ENCODE measurements around the gene SMC4. TPM values are rescaled to one million over a fixed set of nuclear protein-coding genes. Genes with fewer than 3 reads are reported as not detected.

The SMC4 gene
- total RNA-seq, 1 donor from 2014 or later: 72.6 TPM

DNA sequence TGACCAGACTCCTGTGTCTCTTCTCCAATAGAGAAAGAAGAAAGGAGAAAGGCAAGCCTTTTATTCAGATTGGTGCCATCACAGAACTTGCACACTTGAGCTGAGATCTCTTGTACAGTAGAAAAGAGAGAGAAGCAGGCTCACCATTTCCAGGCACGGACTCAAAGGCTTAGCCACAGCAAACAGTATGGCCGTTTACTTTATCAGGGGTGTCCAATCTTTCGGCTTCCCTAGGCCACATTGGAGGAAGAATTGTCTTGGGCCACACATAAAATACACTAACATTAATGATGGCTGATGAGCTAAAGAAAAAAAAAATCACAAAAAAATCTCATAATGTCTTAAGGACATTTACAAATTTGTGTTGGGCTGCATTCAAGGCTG lies 5.4 kb upstream of the SMC4 start:
- no peak for DNase-seq (ENCODE audit: low read depth, low spot score)

DNA sequence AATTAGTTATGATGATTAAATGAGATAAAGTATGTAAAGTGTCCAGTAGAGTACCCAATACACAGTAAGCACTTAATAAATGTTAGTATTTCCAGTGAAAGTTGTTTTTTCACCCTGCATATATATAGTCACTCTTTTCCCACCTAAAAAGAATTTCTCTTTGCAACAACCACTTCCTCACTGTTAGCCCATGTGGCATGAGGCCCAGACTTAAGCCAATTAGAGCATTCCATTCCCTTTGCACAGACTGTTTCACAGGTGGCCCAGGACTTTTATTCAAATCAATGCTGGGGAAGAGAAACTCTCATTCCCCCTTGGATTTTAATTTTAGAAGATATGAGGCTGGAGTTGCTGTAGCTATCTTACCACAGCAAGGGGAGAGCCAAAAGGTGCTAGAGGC lies 4.2 kb upstream of the SMC4 start:
- DNase-seq (ENCODE audit: low read depth, low spot score): no peak

DNA sequence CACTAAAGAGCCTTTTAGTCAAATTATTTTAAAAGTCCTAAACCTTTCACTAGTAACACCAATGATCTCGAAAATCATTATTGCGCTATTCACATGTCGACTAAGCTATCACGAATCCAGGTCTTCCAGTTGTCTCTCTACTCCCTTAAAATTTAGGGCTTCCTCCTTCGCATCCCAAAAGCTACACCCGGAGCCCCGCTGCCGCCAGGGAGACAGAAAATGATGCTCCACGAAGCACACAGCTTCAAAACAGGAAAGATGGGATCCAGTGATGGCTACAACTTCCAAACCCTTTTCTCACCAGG lies 678 bp upstream of the SMC4 start:
- DNase-seq (ENCODE audit: low read depth, low spot score): no peak

DNA sequence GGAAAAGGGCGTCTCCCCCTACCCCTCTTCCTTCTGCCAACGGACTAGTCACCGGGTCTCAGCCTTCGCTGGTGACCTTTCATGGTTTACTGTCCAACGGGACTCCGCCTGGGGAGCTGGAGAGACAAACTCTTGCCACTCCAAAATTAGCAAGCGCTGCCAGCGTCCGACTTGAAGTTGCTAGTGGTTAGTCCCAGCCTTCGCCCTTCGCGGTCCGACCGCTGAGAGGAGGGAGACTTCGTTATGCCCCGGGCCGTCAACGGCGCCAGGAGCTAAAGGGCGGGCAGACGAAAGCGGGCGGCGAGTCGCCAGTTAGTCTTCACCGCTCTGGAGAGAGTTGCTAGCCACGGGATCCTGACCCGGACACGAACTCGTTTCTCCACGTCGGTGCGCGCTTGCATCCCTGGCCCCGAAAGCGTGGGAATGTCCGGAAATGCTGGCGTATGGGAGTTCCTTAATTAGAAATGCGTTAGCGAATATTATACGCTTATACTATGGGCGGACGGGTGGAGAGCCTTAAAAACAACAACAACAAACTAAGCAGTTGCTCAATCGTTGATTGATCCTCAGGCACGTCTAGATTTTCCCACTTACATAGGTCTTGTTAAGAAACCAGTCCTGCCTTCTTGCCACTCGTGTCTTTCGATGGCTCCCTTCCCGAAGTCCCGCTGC lies 716 bp downstream of the SMC4 start:
- DNase-seq (ENCODE audit: low read depth, low spot score): no peak

DNA sequence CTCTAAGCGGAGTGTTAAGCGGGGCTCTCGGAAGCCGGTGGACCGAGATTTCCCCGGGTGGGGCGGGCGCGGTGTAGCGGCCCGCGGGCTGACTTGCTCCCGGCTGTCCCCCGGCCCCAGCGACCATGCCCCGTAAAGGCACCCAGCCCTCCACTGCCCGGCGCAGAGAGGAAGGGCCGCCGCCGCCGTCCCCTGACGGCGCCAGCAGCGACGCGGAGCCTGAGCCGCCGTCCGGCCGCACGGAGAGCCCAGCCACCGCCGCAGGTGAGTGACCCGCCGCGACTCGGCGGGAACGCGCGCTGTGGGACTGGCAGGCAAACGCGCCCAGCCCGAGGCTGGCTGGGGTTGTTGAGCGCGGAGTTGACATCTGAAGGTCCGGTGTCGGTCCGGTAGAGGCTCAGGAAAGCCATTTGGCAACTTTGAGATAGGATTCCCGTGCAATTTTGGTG lies 1.3 kb downstream of the SMC4 start:
- DNase-seq (ENCODE audit: low read depth, low spot score): no peak

DNA sequence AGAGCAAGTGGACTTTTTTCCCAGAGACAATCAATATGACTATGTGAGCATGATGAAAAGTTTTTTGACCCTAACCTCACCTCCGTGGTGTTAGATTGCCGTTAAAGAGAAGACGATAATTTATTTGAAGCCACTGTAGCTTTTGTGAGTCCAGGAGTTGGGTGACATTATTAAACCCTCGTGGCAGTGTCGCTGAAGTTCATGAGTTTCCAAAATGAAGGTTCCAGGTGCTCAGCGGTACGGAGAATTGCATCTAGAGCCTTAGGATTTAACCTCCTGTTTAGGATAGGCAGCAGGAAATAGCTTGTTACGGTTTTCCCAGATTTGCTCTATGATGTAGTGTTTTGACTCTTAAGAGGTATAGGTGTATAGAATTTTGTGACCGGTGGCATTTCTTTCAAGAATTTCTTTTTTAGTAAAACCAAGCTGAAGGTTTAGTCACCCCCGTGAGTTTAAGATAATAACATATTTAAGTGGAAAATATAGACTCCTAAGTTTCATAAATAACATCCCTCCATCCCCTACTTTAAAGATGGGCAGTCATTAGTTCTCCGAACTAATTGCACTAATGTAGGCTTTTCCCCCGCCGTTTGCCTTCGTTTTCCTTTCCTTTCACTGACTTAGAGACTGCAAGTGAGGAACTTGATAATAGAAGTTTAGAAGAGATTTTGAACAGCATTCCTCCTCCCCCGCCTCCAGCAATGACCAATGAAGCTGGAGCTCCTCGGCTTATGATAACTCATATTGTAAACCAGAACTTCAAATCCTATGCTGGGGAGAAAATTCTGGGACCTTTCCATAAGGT lies 2.0 kb downstream of the SMC4 start:
- DNase-seq (ENCODE audit: low read depth, low spot score): no peak

DNA sequence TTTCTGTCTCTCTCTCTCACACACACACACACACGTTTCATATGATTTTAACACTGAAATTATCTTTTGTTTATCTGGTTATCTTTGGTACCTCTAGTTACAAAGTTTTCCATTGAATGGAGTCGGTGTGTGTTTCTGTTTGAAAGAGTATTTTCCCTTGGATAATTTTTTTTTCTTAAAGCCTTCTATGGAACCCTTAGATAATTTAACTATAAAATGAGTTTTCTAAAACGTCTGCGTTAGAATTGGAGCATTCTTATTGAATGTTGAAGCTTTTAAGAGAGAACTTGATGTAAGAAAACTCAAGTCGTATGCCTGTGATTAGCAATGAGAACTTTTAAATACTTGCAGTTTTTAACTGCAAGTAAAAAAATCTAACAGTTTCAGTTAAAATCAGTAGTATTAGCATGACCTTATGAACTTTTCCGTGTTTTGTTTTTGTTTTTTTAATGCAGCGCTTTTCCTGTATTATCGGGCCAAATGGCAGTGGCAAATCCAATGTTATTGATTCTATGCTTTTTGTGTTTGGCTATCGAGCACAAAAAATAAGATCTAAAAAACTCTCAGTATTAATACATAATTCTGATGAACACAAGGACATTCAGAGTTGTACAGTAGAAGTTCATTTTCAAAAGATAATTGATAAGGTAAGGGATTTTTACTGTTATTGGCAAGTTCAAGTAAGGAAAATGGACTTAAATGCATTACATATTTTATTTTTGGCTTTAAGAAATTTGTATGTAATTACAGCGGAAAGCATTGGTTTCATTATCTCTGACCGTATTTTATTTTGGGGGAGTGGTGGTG lies 3.0 kb downstream of the SMC4 start:
- DNase-seq (ENCODE audit: low read depth, low spot score): no peak

DNA sequence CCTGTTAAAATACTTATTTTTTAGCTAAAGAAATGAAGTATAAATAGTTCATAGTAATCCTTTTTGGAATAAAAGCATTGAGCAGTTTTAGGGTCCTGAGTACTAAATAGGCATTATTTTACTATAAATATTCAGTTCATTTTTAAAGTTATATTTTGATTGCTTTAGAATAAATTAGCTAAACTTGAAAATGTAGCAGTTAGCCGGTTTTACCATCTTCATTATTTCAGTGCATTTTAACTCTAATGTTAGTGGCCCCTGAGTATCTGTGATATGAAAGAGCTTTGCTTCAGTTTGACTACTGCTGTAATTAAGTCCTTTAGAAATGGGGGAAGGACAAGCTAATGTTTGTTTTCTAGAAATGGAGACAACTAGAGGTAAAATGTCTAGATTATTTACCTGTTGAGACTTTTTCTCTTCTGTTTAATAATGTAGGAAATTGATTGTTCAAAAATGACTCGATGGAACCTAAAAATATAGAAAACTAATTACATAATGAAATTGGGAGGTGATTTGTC lies 3.6 kb downstream of the SMC4 start:
- no peak for DNase-seq (ENCODE audit: low read depth, low spot score)

DNA sequence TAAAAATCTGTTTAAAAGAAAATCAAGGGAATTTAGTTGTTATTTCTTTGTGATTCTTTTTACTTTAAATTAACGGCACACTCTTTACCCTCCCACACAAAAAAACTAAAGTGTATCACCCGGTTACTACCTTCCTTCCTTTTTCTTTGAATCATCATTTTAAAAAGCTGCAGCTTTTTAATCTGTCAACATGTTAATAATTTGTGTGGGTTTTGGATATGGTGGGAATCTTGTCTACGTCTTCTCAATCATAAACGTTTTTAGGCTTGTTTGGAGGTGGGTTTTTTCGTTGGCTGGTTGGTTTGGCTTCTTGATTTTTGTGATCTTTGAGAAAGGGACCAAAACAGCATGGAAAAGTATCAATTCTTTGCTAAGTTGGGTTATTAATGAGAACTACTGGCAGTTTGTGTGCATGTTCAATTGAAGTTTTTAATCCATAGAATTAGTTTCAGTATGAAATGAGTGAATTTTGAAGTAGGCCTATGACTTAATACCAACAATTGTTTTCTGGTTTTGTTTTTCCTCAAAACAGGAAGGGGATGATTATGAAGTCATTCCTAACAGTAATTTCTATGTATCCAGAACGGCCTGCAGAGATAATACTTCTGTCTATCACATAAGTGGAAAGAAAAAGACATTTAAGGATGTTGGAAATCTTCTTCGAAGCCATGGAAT lies 4.5 kb downstream of the SMC4 start:
- no peak for DNase-seq (ENCODE audit: low read depth, low spot score)

DNA sequence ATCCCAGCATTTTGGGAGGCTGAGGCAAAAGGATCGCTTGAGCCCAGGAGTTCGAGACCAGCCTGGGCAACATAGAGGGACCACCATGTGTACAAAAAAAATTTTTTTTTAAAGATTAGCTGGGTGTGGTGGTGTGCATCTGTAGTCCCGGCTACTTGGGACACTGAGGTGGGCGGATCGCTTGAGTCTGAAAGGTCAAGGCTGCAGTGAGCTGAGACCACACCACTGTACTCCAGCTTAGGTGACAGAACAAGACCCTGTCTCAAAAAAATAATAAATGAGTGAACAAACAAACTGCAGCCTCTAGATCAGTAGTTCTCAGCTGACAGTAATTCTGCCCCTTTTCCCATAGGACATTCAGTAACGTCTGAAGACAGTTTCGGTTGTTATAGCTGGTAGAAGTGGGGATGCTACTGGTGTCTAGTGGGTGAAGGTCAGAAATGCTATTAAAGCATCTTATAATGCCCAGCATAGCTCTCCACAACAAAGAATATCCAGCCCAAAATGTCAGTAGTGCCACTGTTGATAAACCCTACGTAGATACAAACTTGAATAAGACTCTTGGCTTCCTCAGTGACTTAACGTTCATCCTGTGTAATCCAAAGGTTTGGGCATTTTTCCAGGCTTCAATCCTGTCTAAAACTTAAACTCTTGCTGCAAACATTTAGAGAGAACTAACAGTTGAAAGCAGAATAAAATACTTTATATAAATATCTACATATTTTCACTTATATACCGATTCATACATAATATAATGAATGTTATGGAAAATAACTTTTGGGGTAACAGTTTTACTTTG lies 10.6 kb downstream of the SMC4 start:
- no peak for DNase-seq (ENCODE audit: low read depth, low spot score)

DNA sequence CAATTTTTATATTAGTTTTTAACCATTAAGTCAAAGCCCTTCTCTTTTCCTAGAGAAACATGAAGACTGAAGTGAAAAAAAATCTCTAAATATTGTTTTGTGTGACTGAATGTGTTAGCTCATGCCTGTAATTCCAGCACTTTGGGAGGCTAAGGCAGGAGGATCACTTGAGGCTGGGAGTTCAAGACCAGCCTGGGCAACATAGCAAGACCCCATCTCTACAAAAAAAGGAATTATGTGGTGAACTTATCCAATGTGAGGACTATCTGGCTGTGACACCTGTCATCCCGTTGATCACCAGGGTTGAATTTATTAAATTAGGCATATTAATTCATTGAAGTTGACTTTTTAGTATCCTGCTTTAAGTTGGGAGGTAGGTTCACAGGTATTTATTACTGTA lies 13.0 kb downstream of the SMC4 start:
- no peak for DNase-seq (ENCODE audit: low read depth, low spot score)

DNA sequence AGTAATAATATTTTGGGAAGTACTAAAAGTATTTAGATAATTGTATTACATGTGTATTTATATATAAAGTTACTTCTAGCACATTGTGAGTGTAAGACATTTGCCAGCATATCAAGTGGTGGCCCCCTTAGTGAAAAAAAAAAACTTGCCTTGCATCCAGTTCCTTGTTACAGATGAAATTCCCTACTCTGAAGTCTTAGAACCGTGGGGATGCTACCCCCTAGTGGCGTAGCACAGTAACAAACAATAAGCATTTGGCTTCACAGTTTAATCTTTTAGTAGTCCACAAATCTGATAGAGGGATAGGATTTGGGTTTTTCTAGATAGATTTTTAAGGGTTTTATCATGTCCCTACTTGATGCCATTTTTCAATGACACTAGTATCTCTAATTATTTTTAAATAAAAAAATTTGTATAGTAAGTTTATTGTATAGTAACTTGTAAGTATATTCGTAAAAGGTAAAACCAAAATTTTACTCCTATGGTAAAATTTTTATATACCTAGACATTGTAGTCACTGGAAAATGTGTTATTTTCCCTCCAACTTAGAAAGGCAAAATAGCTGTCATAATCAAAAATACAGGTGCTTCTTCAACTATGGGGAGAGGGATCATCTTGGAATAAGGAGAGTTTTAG lies 14.3 kb downstream of the SMC4 start:
- peak; percentile 65 for DNase-seq (ENCODE audit: low read depth, low spot score)

DNA sequence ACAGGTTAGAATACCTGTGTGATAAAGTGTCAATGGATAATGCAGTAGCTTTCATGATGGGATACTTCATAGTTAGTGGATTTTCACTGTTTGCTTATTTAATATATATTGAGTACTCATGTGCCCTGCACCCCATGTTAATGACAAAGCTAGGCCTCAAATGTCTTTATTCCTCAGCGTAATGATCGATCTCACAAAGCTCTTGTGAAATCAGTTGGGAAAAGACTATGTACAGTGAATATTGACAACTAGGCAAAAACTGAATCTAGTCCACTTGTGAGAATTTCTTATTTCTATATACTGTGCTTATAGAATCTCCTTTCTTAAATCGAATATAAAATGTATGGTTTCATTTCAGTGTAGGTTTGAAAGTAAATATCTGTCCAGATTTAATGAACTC lies 17.9 kb downstream of the SMC4 start:
- no peak for DNase-seq (ENCODE audit: low read depth, low spot score)

DNA sequence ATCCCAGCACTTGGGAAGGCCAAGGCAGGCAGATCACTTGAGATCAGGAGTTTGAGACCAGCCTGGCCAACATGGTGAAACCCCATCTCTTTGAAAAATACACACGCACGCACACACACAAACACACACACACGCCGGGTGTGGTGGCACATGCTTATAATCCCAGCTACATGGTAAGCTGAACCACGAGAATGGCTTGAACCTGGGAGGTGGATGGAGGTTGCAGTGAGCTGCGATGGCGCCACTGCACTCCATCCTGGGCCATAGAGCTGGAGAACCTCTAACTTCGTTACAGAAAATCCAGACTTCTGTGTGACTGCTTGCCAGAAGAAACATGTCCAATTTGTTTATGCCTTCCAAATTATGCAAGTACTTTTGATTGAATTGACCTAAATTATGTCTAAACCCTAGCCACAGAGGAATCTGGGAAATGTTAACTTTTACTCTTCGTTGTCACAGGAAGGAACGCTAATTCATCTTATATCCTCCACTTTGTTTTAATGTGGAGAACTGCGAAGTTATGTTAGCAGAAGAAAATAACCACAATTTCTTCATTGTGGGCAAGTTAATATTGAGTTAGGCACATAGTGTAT lies 28.5 kb downstream of the SMC4 start:
- DNase-seq (ENCODE audit: low read depth, low spot score): no peak

DNA sequence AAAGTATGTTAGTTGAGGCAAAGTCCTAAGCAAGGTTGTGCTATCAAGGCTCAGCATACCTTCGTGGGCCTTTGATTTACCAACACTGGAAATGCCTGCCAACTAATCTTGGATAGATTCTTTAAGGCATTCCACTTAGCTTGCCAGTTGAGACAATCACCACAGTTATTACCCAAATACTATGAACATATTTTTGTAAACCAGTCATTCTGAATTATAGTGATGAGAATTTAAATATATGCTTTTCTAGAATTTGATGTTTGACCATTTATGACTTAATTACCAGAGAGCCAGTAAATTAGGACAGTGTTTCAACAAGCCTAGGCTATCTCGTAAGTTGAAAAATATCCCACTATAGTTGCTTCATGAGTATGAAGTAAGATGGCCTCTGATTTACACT lies 34.6 kb downstream of the SMC4 start:
- DNase-seq (ENCODE audit: low read depth, low spot score): no peak

DNA sequence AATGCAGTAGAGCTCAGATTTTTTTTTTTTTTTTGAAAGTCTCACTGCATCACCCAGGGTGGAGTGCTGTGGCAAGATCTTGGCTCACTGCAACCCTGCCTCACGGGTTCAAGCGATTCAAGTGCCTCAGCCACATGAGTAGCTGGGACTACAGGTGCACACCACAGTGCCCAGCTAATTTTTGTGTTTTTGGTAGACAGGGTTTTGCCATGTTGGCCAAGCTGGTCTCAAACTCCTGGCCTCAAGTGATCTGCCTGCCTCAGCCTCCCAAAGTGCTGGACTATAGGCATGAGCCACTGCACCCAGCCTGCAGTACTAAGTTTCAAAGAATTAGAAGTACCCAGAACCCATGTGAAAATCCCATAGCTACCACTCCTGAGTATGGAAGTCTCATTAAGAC lies 35.6 kb downstream of the SMC4 start:
- DNase-seq (ENCODE audit: low read depth, low spot score): no peak

DNA sequence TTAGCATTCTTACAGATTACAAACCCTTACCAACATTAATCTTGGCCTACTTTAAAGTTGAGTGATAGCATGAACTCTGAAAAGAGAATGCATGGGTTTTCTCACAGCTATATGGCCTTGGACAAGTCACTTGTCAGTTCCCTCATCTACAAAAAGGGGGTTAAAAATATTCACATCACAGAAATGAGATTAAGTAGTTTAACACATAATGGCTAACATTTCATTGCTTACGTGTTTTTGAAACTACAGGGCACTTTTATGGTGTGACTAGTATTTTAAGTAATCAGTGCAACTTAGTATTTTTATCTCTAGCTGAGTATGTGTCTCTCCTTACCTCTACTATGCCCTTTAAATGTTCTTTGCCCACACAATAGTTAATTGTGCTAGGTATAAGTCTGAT lies 36.3 kb downstream of the SMC4 start:
- no peak for DNase-seq (ENCODE audit: low read depth, low spot score)

DNA sequence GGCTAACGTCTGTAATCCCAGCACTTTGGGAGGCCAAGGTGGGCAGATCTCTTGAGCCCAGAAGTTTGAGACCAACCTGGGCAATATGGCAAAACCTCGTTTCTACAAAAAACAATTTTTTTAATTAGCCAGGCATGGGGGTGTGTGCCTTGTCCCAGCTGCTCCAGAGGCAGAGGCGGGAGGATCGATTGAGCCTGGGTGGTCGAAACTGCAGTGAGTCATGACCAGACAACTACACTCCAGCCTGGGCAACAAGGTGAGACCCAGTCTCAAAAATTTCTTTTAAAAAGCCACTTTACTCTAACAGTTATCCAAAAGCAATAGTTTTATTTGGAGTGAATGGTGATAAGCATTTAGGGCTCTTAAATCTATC lies 37.6 kb downstream of the SMC4 start:
- DNase-seq (ENCODE audit: low read depth, low spot score): no peak

DNA sequence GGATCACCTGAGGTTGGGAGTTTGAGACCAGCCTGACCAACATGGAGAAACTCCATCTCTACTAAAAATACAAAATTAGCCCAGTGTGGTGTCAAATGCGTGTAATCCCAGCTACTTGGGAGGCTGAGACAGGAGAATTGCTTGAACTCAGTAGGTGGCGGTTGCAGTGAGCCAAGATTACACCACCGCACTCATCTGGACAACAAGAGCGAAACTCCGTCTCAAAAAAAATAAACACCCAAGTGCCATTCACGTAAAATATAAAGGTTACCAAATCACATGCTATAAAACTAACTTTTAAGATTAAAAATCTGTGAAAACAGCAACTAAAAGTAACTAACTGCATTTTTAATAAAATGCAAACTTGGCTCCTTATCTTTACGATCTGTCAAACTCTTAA lies 41.2 kb downstream of the SMC4 start:
- DNase-seq (ENCODE audit: low read depth, low spot score): no peak

DNA sequence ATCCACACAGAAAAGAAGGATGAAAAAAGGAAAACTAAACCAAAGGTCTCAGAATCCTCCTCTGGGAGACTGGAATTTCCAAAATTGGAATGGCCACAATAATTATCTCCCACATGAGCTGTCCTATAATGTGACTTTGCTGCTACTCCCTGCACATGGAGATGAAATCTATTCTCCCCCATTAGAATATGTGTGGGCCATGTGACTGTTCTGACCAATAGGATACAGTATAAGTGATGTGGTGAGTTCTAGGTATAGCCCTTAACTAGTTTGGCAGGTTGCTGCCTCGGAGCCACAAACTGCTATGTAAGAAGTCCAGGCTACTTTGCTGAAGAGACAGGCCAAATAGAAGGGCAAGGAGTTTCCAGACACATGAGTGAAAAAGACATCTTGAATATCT lies 45.0 kb downstream of the SMC4 start:
- DNase-seq (ENCODE audit: low read depth, low spot score): no peak
